ENCODE results near the gene C12orf57. TPM values are rescaled to one million over a fixed set of nuclear protein-coding genes. Genes with fewer than 3 reads are reported as not detected.
A peak's percentile ranks its signal among the peaks of the same experiment; 100 is the strongest.

C12orf57 gene
- total RNA-seq, 3 donors from 2014 or later (not counting 1 experiment from before 2014, with no cell fraction given) = 125 to 157 (median 126) TPM

- ATAC-seq (no peak), DNase-seq (peak in 1 of 2 donors; percentile 68)
- Histone ChIP-seq H3K27me3 (ENCODE audit: control insufficient read depth, insufficient read depth, low read length) (no peaks in the 10 kb centered on the region), H3K4me3 (ENCODE audit: low read length) (peak overlapping the region; percentile 93), H3K36me3 (ENCODE audit: control insufficient read depth, insufficient read depth, low read length) (peaks cover 21% of the 10 kb centered on the region), H3K27ac (ENCODE audit: low read length) (peak overlapping the region; percentile 96), H3K9me3 (ENCODE audit: control insufficient read depth, insufficient read depth, low read length) (no peaks in the 10 kb centered on the region), H3K4me1 (ENCODE audit: control insufficient read depth, insufficient read depth, low read length) (peaks cover 89% of the 10 kb centered on the region)
- Mint-ChIP-seq H3K4me1 (peaks cover 83 to 97% of the 10 kb centered on the region in 2 donors), H3K27ac (peak overlapping the region; percentile 98 to 99), H3K4me3 (peak overlapping the region; percentile 91), H3K36me3 (no peaks in the 10 kb centered on the region), H3K9me3 (no peaks in the 10 kb centered on the region), H3K27me3 (ENCODE audit: low read depth in 2 of 2) (no peaks in the 10 kb centered on the region)
- TF ChIP-seq CTCF (IDR thresholded peaks at IDR 0.05) = peak; percentile 37
- 4% methylated on average over 1 of the region's 1 CpG for WGBS (ENCODE audit: insufficient coverage)
- intact Hi-C loops (cut with micrococcal nuclease) = loop anchor here (5.0 kb wide), 1 partner anchor 67 kb away; the partner anchor contains the start of gene LPCAT3
Measured at GRCh38 chr12:6950401-6950801, 6.6 kb downstream of the C12orf57 start.

- Histone ChIP-seq H3K27me3 (ENCODE audit: control insufficient read depth, insufficient read depth, low read length) (no peaks in the 10 kb centered on the region), H3K36me3 (ENCODE audit: control insufficient read depth, insufficient read depth, low read length) (peaks cover 27% of the 10 kb centered on the region), H3K4me1 (ENCODE audit: control insufficient read depth, insufficient read depth, low read length) (peaks cover 89% of the 10 kb centered on the region), H3K9me3 (ENCODE audit: control insufficient read depth, insufficient read depth, low read length) (no peaks in the 10 kb centered on the region), H3K4me3 (ENCODE audit: low read length) (peak within 1 kb of the TSS; percentile 93), H3K27ac (ENCODE audit: low read length) (peak within 1 kb of the TSS; percentile 96)
- TF ChIP-seq CTCF (IDR thresholded peaks at IDR 0.05) = no peak
- peaks cover 83 to 99% of the 10 kb centered on the region in 2 donors for H3K4me1 Mint-ChIP-seq
- 1% methylated on average over 25 of the region's 25 CpGs for WGBS (ENCODE audit: insufficient coverage)
- H3K36me3 Mint-ChIP-seq = no peaks in the 10 kb centered on the region
- peak within 1 kb of the TSS; percentile 98 to 99 for H3K27ac Mint-ChIP-seq
- H3K27me3 Mint-ChIP-seq (ENCODE audit: low read depth in 2 of 2) = no peaks in the 10 kb centered on the region
- intact Hi-C loops (cut with micrococcal nuclease) = loop anchor here (5.0 kb wide), 1 partner anchor 66 kb away; the partner anchor contains the start of gene LPCAT3
- no peaks in the 10 kb centered on the region for H3K9me3 Mint-ChIP-seq
- ATAC-seq = peak; percentile 10 to 65 (median 30)
- DNase-seq = peak in 1 of 2 donors; percentile 68
- H3K4me3 Mint-ChIP-seq = peak within 1 kb of the TSS; percentile 91
Measured at GRCh38 chr12:6950811-6951540, 7.2 kb downstream of the C12orf57 start, which contains the start of gene PTPN6. TSS of gene PTPN6 (plus strand) at chr12:6951356. CDS start at chr12:6951513, 157 bp downstream.

- Mint-ChIP-seq H3K4me1 (peaks cover 86 to 99% of the 10 kb centered on the region in 2 donors), H3K27me3 (ENCODE audit: low read depth in 2 of 2) (no peaks in the 10 kb centered on the region), H3K4me3 (peak overlapping the region; percentile 91), H3K9me3 (no peaks in the 10 kb centered on the region), H3K27ac (peak overlapping the region; percentile 98 to 99), H3K36me3 (no peaks in the 10 kb centered on the region)
- under 1% methylated on average over 19 of the region's 20 CpGs for WGBS (ENCODE audit: insufficient coverage)
- H3K27me3 ChIP-seq (ENCODE audit: control insufficient read depth, insufficient read depth, low read length) = no peaks in the 10 kb centered on the region
- intact Hi-C loops (cut with micrococcal nuclease) = loop anchor here (1.0 to 5.0 kb wide), 2 partner anchors 10 to 66 kb away; partner anchors contain the start of gene LPCAT3
- TF ChIP-seq CTCF (IDR thresholded peaks at IDR 0.05) = no peak
- peak in 1 of 2 donors; percentile 74 for DNase-seq
- peak overlapping the region; percentile 96 for H3K27ac ChIP-seq (ENCODE audit: low read length)
- H3K4me3 ChIP-seq (ENCODE audit: low read length) = peak overlapping the region; percentile 93
- peak; percentile 25 to 51 (median 30) for ATAC-seq
- peaks cover 34% of the 10 kb centered on the region for H3K36me3 ChIP-seq (ENCODE audit: control insufficient read depth, insufficient read depth, low read length)
- no peaks in the 10 kb centered on the region for H3K9me3 ChIP-seq (ENCODE audit: control insufficient read depth, insufficient read depth, low read length)
- H3K4me1 ChIP-seq (ENCODE audit: control insufficient read depth, insufficient read depth, low read length) = peaks cover 89% of the 10 kb centered on the region
Measured at GRCh38 chr12:6951551-6952120, 7.8 kb downstream of the C12orf57 start.
